ENCODE results near the gene ZBTB20.

The ZBTB20 gene

DNA sequence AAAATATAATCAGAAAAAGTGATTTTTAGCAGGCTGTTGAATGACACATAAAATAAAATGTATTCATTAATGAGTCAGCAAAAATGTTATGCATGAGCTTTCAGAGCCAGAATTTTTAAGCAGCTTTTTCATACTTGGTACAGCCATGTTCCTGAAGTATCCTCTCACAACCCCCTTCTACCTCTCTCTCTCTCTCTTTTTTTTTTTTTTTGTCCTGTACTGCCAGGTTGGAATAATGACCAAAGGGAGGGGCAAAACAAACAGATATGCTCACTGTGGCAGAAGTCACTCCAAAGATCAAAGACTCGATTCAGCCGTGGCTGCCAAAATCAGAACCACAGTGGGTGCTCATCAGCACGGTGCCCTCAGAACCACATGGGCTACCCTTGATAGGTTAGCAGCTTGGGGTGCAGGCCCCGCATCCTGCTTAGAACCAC is 383.0 kb downstream of the ZBTB20 start:
- Histone ChIP-seq H3K9ac (ENCODE audit: low read length) (no peak overlapping the region), H3K79me2 (ENCODE audit: insufficient read depth, low read length) (no peaks in the 10 kb centered on the region), H4K20me1 (ENCODE audit: low read depth, low read length) (no peaks in the 10 kb centered on the region; the same call in 1 of the 2 replicates), H3K9me2 (replicated peaks; ENCODE audit: insufficient read depth, low read length) (no peaks in the 10 kb centered on the region), H3K4me3 (ENCODE audit: insufficient read depth, low read length, poor library complexity, severe bottlenecking) (no peak overlapping the region), H3K27me3 (ENCODE audit: low read length) (peaks cover 3% of the 10 kb centered on the region; the same call in 1 of the 2 replicates), H3F3A (ENCODE audit: insufficient read depth) (no peaks in the 10 kb centered on the region), H3K9me3 (ENCODE audit: insufficient read depth, low read length) (no peaks in the 10 kb centered on the region), H3K4me2 (ENCODE audit: low read depth, low read length, poor library complexity, severe bottlenecking) (no peak overlapping the region), H3K27ac (ENCODE audit: low read depth, low read length) (no peak overlapping the region), H2AFZ (ENCODE audit: low read depth, low read length, severe bottlenecking) (no peak overlapping the region), H3K36me3 (ENCODE audit: low read length) (no peaks in the 10 kb centered on the region)
- TF ChIP-seq, protein P1, sequence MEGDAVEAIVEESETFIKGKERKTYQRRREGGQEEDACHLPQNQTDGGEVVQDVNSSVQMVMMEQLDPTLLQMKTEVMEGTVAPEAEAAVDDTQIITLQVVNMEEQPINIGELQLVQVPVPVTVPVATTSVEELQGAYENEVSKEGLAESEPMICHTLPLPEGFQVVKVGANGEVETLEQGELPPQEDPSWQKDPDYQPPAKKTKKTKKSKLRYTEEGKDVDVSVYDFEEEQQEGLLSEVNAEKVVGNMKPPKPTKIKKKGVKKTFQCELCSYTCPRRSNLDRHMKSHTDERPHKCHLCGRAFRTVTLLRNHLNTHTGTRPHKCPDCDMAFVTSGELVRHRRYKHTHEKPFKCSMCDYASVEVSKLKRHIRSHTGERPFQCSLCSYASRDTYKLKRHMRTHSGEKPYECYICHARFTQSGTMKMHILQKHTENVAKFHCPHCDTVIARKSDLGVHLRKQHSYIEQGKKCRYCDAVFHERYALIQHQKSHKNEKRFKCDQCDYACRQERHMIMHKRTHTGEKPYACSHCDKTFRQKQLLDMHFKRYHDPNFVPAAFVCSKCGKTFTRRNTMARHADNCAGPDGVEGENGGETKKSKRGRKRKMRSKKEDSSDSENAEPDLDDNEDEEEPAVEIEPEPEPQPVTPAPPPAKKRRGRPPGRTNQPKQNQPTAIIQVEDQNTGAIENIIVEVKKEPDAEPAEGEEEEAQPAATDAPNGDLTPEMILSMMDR (IDR thresholded peaks at IDR 0.05; ENCODE audit: insufficient read depth, low read length, poor library complexity, severe bottlenecking) = no peak
- TF ChIP-seq EZH2phosphoT487 (conservative IDR thresholded peaks at IDR 0.05; ENCODE audit: low read length) = no peak

DNA sequence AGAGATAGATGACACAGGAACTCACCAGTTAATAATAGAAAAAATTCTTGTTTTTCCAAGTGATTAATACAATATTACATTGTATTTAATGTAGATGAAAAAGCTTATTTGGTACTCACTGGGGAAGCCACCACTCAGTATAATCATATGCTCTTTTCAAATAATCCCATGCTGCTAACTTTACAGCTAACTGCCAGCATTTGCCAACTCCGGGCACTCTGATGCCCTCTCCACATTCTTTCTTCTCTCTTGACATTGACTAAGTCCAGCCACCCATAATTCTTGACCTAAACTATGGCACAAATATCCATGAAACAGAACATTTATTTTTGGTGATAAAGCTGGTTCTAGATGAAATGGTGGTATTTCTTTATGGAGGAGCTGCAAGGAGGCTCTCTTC is 384.9 kb downstream of the ZBTB20 start:
- Histone ChIP-seq H3K79me2 (ENCODE audit: insufficient read depth, low read length) (no peaks in the 10 kb centered on the region), H3K27me3 (ENCODE audit: low read length) (peaks cover 3% of the 10 kb centered on the region; the same call in 1 of the 2 replicates), H3K9me2 (replicated peaks; ENCODE audit: insufficient read depth, low read length) (no peaks in the 10 kb centered on the region), H3K4me2 (ENCODE audit: low read depth, low read length, poor library complexity, severe bottlenecking) (no peak overlapping the region), H2AFZ (ENCODE audit: low read depth, low read length, severe bottlenecking) (no peak overlapping the region), H3K36me3 (ENCODE audit: low read length) (no peaks in the 10 kb centered on the region), H3K27ac (ENCODE audit: low read depth, low read length) (no peak overlapping the region), H4K20me1 (ENCODE audit: low read depth, low read length) (no peaks in the 10 kb centered on the region), H3F3A (ENCODE audit: insufficient read depth) (no peaks in the 10 kb centered on the region), H3K4me3 (ENCODE audit: insufficient read depth, low read length, poor library complexity, severe bottlenecking) (no peak overlapping the region), H3K9me3 (ENCODE audit: insufficient read depth, low read length) (no peaks in the 10 kb centered on the region), H3K9ac (ENCODE audit: low read length) (no peak overlapping the region)
- TF ChIP-seq, protein P1 (IDR thresholded peaks at IDR 0.05; ENCODE audit: insufficient read depth, low read length, poor library complexity, severe bottlenecking) = no peak
- TF ChIP-seq EZH2phosphoT487 (conservative IDR thresholded peaks at IDR 0.05; ENCODE audit: low read length) = no peak

DNA sequence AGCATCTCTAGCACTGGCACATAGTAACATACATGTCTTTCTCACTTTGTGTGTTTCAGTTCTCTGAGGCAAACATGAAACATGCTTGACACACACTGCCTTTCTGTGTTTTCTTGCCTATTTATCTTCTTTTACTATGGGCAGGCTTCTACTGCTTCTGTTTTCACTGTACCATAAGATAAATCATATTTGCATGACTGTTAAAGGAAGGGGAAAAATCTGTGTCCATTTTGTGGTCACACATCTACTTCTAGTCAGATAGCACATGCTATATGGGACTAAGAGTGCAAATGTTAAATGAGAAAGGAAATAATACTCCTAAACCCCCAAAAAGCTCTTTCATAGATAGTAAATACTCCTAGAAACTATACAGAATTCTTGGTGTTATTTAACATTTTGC is 386.4 kb downstream of the ZBTB20 start:
- Histone ChIP-seq H3K79me2 (ENCODE audit: insufficient read depth, low read length) (no peaks in the 10 kb centered on the region), H3K4me3 (ENCODE audit: insufficient read depth, low read length, poor library complexity, severe bottlenecking) (no peak overlapping the region), H3F3A (ENCODE audit: insufficient read depth) (no peaks in the 10 kb centered on the region), H2AFZ (ENCODE audit: low read depth, low read length, severe bottlenecking) (no peak overlapping the region), H3K9me2 (replicated peaks; ENCODE audit: insufficient read depth, low read length) (no peaks in the 10 kb centered on the region), H3K27ac (ENCODE audit: low read depth, low read length) (no peak overlapping the region), H3K36me3 (ENCODE audit: low read length) (no peaks in the 10 kb centered on the region), H3K9me3 (ENCODE audit: insufficient read depth, low read length) (no peaks in the 10 kb centered on the region), H3K27me3 (ENCODE audit: low read length) (peaks cover under 1% of the 10 kb centered on the region; the same call in 1 of the 2 replicates), H3K4me2 (ENCODE audit: low read depth, low read length, poor library complexity, severe bottlenecking) (no peak overlapping the region), H3K9ac (ENCODE audit: low read length) (no peak overlapping the region), H4K20me1 (ENCODE audit: low read depth, low read length) (no peaks in the 10 kb centered on the region)
- TF ChIP-seq, protein P1 (IDR thresholded peaks at IDR 0.05; ENCODE audit: insufficient read depth, low read length, poor library complexity, severe bottlenecking) = no peak
- TF ChIP-seq EZH2phosphoT487 (conservative IDR thresholded peaks at IDR 0.05; ENCODE audit: low read length) = no peak

All from SU-DHL-6 (cell line).